RKO (cell line): ENCODE measurements around the gene MPEG1.

Source experiments
- DNase-seq: peaks from one replicate; pipeline ENCODE4 v3.0.0-alpha.2; 2016; ENCODE audit warnings: low spot score

Gene MPEG1

GRCh38 chr11:59188954-59189353, 23.8 kb downstream of the MPEG1 start:
- no peak for DNase-seq

- DNase-seq, result no peak
Observed at GRCh38 chr11:59187587-59187986, 25.1 kb downstream of the MPEG1 start.

- DNase-seq, result no peak
Observed at GRCh38 chr11:59187035-59187434, 25.7 kb downstream of the MPEG1 start.

GRCh38 chr11:59186130-59186594, 26.6 kb downstream of the MPEG1 start:
- no peak for DNase-seq

GRCh38 chr11:59185386-59185945, 27.3 kb downstream of the MPEG1 start:
- no peak for DNase-seq

- no peak for DNase-seq
Observed at GRCh38 chr11:59184691-59185339, 27.9 kb downstream of the MPEG1 start.

- DNase-seq, result no peak
Observed at GRCh38 chr11:59183771-59184170, 29.0 kb downstream of the MPEG1 start.

GRCh38 chr11:59182457-59183151, 30.1 kb downstream of the MPEG1 start:
- no peak for DNase-seq

GRCh38 chr11:59181746-59182456, 30.8 kb downstream of the MPEG1 start:
- no peak for DNase-seq

- DNase-seq, result no peak
Observed at GRCh38 chr11:59180907-59181306, 31.8 kb downstream of the MPEG1 start.

GRCh38 chr11:59180168-59180776, 32.5 kb downstream of the MPEG1 start:
- no peak for DNase-seq

- no peak for DNase-seq
Observed at GRCh38 chr11:59179121-59179520, 33.6 kb downstream of the MPEG1 start.

- DNase-seq, result no peak
Observed at GRCh38 chr11:59178402-59178801, 34.3 kb downstream of the MPEG1 start.

- DNase-seq, result no peak
Observed at GRCh38 chr11:59176330-59176729, 36.4 kb downstream of the MPEG1 start.

GRCh38 chr11:59175091-59175501, 37.6 kb downstream of the MPEG1 start:
- DNase-seq, result no peak

GRCh38 chr11:59174664-59175033, 38.1 kb downstream of the MPEG1 start:
- peak; percentile 30 for DNase-seq

- peak; percentile 15 for DNase-seq
Observed at GRCh38 chr11:59173964-59174663, 38.6 kb downstream of the MPEG1 start.

- DNase-seq, result no peak
Observed at GRCh38 chr11:59173080-59173963, 39.4 kb downstream of the MPEG1 start.

GRCh38 chr11:59172345-59173079, 40.2 kb downstream of the MPEG1 start:
- DNase-seq, result peak; percentile 8
